GM21423 (cell line): ENCODE results near the gene ENDOV.
"Not testable (repeated sequence)": the region's sequence is repeated elsewhere in the genome, so short reads cannot be mapped to it uniquely, and the experiment has no call there.

Experiments
- ATAC-seq: cut with Tn5 transposase; IDR thresholded peaks from one replicate; pipeline ENCODE4 v1.9.1; 2021; ENCODE audit warnings: mild to moderate bottlenecking, moderate library complexity; ENCODE audit not compliant: unreplicated experiment

ENDOV gene

DNA sequence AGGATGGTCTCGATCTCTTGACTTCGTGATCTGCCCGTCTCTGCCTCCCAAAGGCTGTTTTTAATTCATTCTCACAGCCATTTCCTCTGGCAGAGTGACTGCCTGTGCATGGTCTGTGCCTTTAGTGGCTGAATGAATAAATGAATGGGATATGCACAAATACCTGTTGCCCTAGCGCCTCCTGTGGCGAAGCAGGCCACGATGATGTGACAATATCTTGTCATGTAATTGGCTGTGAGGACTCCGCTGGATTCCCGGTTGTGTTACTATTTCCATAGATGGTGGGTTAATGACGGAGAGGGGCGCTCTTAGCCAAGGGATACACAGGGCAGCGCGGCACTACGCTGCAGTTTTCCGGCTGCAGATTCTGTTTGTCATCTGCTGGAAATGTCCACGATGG, 26.8 kb upstream of the ENDOV start:
- no peak for ATAC-seq

DNA sequence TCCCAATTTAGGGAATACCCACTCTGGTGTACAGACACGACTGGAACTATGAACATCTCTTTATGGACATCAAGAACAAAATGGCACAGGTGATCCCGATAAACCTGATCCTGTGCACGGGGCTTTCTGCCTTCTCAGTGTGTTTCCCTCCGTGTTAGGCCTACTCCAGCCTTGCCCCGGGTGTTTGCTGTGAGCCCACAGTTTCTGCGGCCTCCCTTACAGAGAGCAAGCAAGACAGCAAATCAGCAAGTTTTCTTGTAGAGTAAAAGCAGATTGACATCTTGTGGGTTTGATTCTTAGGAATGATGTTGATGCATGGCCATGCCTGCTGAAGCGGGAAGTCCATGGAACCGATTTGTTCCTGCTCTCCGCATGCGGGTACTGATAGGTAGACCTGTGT, 26.4 kb upstream of the ENDOV start:
- no peak for ATAC-seq

DNA sequence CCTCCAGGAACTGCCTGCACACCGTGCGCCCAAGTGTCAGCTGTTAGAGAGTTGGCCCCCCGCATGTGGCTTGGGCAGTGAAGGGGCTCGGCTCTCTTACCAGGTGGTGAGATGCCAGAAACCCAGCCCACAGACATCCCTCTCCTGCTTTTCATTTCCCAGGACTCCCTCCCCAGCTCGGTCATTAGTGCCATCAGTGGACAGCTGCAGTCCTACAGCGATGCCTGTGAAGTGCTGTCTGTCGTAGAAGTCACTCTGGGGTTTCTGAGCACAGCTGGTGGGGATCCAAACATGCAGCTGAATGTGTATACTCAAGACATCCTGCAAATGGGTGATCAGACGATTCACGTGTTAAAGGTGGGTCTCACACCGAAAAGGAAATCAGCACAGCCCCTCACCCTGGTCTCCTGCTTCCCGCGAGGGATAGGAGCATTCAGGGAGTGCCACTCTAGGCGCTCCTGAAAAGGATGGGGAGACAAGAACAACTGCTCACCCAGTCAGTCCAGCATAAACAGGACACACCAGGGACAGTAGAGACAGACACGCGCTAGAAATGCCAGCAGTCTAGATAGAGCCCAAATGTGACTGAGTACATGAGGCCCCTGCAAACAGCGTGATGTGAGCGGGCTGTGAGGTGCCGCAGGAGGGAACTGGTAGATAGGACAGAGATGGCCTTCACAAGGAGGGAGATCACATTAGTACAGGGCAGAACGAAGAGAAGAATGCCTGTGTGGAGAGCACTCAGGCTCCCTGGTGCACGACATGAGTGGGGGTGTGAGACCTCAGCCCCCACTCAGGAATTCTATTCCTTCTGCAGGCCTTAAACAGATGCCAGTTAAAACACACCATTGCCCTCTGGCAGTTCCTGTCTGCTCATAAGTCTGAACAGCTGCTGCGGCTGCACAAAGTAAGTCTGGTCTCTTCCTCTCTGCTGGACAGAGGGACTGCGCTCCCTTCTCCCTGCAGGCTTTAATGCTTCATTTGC, 25.7 kb upstream of the ENDOV start:
- no peak for ATAC-seq

DNA sequence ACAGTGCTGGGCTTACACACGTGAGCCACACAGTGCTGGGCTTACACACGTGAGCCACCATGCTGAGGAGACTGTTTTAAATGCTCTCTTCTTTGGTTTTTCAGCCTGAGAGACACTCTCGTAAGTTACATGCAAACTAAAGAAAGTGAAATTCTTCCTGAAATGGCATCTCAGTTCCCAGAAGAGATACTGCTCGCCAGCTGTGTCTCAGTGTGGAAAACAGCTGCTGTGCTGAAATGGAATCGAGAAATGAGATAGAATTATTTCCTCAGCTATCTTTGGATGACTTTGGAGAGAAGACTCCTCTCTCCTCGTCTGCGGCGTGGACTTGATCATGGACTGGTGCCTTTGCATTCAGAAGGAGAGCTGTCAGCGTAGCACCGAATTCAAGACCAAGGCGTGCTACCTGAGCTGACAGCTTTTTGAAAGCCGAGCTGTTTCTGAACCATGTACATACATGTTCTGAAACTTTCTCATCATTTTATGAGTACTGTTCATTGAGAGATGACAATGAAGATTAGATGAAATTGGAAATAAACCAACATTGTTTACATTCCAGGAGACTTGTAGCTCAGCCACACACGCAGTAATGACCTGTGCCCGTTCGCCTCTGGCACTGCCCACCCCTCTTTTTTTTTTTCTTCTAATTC, 21.6 kb upstream of the ENDOV start:
- no peak for ATAC-seq

DNA sequence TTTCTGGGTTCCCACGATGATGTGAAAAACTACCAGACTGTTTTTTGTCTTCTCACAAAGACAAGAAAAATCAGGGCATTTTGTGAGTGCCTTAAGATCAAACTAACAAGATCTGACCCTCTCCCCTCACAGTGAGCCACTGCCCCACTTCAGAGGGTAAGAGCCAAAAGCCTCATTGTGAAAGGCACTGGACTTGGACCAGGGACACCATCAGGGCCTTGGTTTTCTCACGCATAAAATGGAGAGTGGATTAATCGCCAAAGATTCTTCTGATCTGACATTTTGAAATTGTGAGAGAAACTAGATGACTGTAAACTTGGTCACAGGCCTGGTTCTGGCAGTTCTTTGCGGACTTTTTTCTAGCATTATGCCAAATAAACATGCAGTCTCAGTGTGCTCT, 21.0 kb upstream of the ENDOV start:
- ATAC-seq: no peak

DNA sequence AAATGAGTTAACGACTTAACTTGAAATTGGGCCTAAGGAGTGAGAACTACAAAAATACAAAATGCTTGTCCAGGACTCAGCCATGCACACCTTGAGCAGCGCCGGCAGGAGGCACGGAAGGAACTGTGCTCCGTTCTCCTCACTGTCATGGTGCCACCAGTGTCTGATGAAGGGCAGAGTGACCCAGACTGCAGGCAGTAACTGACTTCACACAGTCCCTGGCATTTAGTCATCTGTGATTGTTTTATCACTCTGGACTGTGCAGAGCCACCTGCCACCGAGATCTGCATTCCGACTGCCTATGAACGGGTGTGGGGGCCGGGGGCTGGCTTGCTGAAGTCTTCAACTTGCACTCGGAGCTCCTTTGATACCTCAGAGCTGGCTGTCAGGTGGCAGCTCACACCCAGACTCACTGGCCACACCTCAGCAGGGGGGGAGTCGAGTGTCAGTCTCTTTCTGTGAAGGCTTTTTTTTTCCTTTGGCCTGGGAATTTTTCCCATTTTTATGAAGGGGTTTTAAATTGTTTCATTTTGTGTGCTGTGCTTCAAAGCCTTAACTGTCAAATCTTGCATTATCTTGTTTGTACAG, 20.2 kb upstream of the ENDOV start:
- ATAC-seq: no peak

DNA sequence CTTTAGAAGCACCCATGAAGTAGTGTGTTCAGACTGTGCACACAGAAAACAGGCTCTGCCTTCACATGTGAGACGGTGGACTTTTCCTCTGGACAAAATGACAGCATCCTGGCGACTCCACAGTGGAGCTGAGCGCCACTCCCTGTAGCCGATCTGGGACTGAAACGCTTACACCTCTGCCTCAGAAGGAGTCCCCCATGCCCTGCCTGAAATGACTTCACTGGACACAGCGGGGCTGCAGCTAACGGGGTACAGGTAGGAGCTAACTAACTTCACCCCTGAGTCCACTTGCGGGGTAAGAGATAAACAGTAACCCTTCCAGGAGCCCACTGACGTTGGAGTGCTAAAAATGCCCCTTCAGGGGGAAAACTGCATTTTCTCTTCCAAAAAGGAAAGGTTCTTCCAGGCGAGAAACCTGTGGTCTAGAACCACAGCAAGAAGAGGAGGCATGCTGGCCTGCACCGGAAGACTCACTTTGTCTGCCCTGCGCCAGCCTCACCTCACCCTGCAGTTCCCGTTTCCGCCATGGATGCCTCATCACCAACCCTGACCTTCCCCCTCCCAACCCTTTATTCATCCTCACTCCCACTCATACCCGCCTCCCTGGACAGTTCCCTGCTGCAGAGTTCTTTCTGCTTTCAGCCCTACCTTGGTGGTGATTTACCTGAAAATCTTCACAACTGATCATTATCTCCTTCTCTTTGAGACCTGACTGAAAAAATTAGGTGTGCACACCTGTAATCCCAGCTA, 19.4 kb upstream of the ENDOV start:
- no peak for ATAC-seq

DNA sequence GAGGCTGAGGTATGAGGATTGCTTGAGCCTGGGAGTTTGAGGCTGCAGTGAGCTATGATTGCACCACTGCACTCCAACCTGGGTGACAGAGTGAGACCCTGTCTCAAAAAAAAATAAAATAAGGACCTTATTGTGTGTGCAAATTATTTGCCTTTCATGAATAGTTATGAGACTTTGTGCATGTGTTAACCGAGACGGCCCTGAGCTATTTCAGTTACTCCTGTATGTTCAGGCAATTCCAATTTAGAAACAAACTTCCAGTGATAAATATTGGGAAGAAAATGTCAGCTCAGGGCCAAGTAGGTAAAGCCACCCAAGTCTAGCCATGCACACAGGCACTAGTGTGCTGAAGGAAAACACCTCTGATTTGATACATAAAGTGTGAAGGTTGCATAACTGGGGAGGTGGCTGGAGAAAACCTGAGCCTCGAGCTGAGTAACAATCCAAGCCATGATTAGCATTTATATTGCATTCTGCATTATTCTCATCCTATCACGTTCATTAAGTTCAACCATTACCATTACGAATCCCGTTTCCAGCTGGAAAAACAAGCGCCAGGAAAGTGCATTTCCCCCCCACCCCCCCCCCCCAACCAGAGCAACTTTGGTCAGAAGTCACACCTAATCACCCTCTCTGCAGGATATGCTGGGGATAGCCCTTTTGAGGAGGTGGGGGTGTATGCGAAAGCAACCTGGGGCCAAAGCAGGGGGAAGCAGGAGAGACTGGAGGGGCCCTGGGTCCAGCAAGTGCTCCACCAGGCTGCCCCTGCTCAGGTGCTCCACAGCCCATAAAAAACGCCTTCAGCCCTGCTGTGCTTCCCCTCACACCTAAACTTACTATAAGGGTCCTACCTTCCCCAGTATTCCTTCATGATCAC, 18.6 kb upstream of the ENDOV start:
- no peak for ATAC-seq

DNA sequence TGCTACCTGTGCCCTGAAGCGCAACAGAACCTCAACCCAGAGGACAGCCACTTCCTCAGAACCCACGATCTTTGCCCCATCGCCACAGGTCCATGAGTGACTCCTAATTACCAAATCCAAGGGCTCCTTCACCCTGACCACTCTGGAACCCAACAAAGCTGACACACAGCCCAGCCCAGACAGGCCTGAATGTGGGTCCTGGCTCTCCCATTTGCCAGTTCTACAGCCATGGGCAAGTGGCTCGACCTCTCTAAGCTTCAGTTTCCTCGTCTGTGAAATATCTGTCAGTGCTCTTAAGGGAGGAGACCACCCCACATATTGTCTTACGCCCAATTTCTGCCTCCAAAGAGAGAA, 18.0 kb upstream of the ENDOV start:
- ATAC-seq: no peak

DNA sequence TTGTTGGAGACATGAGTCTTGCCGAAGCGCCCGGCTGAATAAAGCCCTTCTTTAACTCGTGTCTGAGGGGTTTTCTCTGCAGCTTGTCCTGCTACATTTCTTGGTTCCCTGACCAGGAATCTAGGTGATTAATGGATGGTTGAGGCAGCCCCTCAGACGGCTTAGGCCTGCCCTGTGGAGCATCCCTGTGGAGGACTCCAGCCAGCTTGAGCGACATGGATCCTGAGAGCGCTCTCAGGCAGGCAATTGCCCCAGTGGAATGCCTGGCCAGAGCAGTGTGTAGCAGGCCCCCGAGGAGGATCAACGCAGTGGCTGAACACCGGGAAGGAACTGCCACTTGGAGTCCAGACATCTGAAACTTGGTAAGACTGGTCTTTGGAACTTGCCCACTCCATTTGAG, 17.3 kb upstream of the ENDOV start:
- no peak for ATAC-seq

DNA sequence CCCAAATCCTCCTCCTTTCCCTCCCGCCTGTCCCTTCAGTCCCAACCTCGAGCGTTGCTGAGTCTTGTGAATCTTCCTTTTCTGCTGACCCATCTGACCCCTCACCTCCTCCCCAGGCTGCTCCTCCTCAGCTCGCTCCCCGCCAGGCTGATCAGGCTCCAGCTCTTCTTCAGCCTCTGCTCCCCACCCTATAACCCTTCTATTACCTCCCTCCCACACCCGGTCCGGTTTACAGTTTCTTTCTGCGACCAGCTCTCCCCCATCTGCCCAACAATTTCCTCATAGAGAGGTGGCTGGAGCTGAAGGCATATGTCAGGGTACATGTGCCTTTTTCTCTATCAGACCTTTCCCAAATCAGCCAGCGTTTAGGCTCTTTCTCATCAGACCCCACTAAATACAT, 13.9 kb upstream of the ENDOV start:
- ATAC-seq: not testable (repeated sequence)

DNA sequence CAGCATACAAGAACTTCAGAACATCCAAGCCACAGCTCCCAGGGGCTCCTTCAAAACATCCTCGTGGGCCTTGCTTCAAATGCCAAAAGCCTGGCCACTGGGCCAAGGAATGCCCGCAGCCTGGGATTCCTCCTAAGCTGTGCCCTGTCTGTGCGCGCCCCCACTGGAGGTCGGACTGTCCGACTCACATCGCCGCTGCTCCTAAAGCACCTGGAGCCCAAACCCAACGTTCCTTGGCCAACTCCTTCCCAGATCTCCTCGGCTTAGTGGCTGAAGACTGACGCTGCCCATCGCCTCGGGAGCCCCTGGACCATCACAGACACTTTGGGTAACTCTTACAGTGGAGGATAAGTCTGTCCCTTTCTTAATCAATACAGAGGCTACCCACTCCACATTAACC, 12.9 kb upstream of the ENDOV start:
- not testable (repeated sequence) for ATAC-seq

DNA sequence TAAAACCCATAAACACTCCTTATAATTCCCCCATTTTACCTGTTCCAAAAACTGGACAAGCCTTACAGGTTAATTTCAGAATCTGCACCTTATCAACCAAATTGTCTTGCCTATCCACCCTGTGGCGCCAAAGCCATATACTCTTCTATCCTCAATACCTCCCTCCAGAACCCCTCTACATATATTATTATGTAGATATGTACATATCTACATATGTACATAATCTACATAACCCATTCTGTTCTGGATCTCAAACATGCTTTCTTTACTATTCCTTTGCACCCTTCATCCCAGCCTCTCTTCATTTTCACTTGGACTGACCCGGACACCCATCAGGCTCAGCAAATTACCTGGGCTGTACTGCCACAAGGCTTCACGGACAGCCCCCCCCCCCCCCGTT, 12.0 kb upstream of the ENDOV start:
- ATAC-seq: no peak

DNA sequence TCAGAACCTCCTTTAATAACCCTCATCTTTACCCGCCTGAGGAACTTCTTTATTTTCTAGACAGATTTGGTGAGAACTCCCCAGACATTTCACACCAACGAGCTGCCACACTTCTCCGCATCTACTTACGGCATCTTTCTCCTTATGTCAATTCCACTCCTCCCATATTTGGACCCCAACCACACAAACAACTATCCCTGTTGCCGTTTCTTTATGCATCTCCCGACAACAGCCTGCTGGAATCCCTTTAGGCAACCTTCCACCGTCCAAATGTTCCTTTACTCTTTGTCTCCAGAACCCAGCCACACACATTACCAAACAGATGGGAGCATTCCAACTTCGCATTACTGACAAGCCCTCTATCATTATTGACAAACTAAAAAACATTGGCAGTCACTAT, 8.8 kb upstream of the ENDOV start:
- no peak for ATAC-seq

DNA sequence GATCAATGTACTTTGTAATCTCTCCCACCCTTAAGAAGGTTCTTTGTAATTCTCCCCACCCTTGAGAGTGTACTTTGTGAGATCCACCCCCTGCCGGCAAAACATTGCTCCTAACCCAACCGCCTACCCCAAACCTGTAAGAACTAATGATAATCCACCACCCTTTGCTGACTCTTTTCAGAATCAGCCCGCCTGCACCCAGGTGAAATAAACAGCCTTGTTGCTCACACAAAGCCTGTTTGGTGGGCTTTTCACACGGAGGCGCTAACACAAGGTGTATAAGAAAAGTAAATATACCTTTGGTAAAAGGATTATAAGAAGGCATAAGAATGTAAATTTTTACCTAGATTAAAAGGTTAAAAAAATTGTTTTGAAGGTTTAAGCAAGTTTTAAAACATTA, 7.0 kb upstream of the ENDOV start:
- ATAC-seq: not testable (repeated sequence)

DNA sequence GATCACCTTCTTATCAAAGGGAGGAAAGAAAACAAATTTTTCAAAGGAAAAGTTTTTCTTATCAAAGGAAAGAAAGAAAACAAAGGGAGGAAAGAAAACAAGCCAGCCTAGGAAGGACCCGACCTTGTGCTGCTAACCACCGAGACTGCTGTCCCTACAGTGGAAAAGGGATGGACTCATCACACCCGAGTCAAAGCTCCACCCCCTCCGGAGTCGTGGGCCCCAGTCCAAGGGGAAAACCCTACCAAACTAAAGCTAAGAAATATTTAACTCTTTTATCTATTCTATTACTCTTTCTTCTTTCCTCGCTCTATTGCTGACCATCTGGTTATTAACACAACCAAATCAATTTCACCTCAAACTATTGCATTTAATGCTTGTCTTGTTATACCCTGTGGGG, 6.1 kb upstream of the ENDOV start:
- no peak for ATAC-seq

DNA sequence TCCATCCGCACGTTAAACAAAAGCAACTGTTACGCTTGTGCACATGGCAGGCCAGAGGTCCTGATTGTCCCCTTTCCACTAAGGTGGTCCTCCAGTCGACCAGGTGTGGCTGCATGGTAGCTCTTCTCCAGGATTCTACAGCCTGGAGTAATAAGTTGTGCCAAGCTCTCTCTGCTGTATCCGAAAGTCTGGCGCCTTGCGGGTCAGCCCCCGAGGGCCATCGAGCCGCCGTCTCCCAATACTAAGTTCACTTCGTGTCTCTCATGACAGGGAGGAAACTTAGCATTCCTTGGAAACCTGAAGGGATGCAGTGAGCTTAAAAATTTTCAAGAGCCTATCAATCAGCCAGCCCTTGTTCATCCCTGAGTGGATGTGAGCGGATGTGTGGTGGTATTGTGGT, 5.3 kb upstream of the ENDOV start:
- ATAC-seq: no peak

DNA sequence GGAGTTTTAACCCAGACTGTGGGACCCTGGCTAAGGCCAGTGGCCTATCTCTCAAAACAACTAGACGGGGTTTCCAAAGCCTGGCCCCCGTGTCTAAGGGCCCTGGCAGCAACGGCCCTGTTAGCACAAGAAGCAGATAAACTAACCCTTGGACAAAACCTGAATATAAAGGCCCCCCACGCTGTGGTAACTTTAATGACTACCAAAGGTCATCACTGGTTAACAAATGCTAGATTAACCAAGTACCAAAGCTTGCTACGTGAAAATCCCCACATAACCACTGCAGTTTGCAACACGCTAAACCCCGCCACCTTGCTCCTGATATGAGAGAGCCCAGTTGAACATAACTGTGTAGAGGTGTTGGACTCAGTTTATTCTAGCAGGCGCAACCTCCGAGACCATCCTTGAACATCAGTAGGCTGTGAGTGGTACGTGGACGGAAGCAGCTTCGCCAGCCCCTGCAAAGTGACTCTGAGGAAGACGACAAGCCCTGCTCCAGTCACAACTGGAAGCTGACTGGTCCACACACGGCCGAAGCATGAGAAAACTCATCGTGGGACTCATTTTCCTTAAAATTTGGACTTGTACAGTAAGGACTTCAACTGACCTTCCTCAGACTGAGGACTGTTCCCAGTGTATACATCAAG, 4.4 kb upstream of the ENDOV start:
- ATAC-seq: not testable (repeated sequence)

DNA sequence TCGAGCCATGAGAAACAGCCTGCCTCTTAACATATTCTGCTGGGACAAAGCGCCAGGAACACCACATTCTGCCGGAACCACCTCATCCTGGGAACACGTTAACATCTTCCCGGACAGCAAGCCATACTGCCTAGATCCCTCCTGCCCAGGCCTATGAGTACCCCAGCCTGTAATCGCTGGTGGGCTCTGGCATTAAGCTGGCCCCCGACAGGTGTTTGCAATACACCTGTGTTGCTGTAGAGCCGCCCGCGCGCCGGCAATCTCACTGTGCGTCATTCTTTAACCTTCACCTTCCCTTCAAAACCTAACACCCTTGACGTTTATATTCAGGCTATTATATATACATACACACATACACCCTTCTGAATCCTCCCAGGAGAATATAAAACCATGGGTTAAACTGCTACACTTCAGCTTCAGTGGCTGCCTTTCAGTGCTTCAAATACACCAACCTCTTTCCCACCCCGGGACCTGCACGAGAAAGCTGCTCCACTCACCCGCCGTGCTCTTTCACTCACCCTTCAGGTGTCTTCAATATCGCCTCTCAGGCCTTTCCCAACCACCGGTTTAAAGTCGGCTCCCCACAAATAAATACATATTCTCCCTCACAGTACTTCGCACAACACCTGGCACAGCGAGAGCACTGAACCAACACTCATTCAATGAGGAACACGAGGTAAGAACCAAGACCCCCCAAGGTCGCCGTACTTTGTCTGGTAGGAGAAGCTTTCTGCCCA, 1.0 kb upstream of the ENDOV start:
- ATAC-seq: no peak
